ENCODE measurements around the gene GTSE1.

DNA sequence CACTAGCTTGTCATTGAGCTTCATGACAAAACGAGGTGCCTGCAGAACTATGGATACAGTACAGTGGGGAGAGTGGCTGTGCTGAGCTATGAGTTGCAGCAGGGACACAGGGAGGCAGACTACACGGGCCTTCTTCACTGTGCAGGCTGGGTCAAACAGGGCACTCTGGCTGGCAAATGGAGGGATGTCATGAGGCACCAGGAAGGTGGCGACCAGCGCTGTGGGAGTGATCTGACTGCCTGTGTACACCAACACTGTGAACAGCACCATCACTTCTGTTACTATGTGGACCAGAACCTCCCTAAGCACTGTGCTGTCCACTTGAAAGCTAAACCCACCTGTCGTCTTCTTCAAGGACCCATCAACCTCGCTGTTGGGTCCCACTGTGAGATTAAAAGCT, 36.6 kb upstream of the GTSE1 start:
- TF ChIP-seq POLR2A (IDR thresholded peaks at IDR 0.05; ENCODE audit: low read length) (no peak), GATA1 (IDR thresholded peaks at IDR 0.05; ENCODE audit: low read depth, low read length) (no peak)

All from erythroblast (primary cell).